RPMI8226 (cell line): Measurements from ENCODE around the gene DMD.
"Not testable (repeated sequence)": the region's sequence is repeated elsewhere in the genome, so short reads cannot be mapped to it uniquely, and the experiment has no call there.

ENCODE experiments used
- DNase-seq: peaks from one replicate; pipeline ENCODE4 v3.0.0-alpha.2; 2015

The DMD gene

GRCh38 chrX:33211356-33212260 lies at the start of gene DMD:
DMD (minus strand) TSS chrX:33211549; CDS start chrX:33211312, 237 bp downstream.
- no peak for DNase-seq

- DNase-seq: no peak
Observed at GRCh38 chrX:33252306-33252825, 41.0 kb upstream of the DMD start.

- no peak for DNase-seq
Observed at GRCh38 chrX:33218819-33219218, 7.5 kb upstream of the DMD start.

- no peak for DNase-seq
Observed at GRCh38 chrX:33210156-33210555, 1.2 kb downstream of the DMD start.

GRCh38 chrX:33207056-33207455 lies 4.3 kb downstream of the DMD start:
- DNase-seq: no peak

GRCh38 chrX:33205321-33205720 lies 6.0 kb downstream of the DMD start:
- DNase-seq: no peak

DNA sequence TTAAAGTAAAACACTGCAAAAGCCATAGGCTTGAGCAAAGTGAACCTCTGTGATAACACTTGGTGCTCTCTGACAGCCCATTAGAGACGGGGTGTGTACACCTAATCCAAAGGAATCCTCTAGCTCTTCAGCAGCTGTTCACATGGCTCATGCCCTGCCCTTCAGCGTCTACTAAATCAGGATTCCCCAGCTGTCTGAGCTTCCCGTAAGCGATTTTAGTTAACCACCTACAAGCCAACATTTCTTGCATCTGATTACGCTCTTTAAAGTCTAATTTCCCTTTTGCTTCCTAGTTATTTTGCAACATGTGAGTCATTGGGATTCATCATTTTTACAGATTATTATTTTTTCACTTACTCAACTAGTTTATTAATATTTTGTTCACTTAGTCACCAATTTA lies 6.5 kb downstream of the DMD start:
- no peak for DNase-seq

DNA sequence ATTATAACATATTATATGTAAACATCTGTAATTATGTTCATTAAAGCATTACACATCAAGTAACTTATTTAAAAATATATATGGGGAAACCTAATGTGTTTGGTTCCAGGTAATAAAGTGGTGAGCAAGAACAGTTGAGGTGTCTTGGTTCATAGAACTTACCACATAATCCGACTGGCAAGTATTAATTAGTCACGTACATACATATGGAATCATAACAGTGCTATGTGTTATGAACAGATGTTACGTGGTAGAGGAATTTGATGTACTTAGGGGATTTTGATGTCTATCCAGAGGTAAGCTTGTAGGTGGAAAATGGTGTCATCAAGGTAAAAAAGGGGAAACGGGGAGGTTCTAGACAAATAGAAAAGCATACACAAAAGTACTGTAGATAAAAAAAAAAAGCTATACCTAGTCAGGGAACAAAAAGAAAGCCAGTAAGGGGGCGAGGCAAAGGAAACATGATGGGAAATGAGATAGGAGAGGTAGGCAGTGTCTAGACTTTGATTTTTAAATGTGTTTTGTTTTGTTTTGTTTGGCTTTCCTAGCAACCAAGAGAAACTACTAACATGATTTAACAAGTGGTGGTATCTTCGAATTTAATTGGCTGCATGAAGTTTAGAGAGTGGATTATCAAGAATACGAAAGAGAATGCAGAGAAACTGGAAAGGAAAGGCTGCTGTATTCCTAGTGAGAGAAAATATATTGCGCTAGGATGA lies 12.6 kb downstream of the DMD start:
- DNase-seq: no peak

- no peak for DNase-seq
Observed at GRCh38 chrX:33195698-33196097, 15.7 kb downstream of the DMD start.

GRCh38 chrX:33194876-33195433 lies 16.4 kb downstream of the DMD start:
- DNase-seq: no peak

DNA sequence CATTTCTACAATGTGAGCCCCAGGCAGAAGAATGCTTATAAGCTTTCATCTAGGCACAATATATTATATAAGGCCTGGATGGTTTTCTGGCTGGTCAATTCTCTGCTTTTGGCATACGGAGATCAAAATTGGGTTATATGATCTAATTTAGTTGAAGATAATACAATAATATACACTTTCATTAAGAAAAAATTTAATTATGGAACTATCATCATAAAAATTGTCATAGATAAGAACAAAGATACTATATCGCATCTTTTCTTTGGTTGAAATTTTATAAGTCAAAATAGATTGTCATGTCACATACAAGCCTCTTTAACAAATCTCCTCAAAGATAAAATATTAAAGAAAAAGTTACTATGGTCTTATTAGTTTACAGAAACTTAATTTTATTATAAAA lies 17.1 kb downstream of the DMD start:
- no peak for DNase-seq

DNA sequence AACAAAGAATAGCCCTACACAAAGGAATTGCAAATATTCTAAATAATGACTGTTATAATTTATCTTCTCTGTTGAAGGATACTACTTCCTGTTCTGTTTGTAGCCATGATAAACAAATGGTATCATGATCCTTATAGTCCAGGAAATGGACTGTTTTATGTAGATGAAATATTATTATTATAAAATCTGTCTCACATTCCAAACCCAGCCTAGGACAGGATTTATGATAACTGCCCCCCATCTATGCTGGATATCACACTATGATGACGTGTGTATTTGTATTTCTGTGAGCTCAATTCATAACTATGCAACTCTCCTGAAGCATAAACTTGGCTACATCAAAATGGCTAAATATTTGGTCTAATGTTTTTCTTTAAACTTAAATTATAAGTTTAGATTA lies 21.3 kb downstream of the DMD start:
- no peak for DNase-seq

GRCh38 chrX:33188881-33189280 lies 22.5 kb downstream of the DMD start:
- DNase-seq: no peak

- no peak for DNase-seq
Observed at GRCh38 chrX:33188286-33188685, 23.1 kb downstream of the DMD start.

- DNase-seq: not testable (repeated sequence)
Observed at GRCh38 chrX:33184803-33185202, 26.5 kb downstream of the DMD start.

- DNase-seq: peak; percentile 87
Observed at GRCh38 chrX:33183361-33183760, 28.0 kb downstream of the DMD start.

- no peak for DNase-seq
Observed at GRCh38 chrX:33178690-33179089, 32.7 kb downstream of the DMD start.

GRCh38 chrX:33178218-33178617 lies 33.1 kb downstream of the DMD start:
- no peak for DNase-seq

GRCh38 chrX:33175201-33175600 lies 36.1 kb downstream of the DMD start:
- no peak for DNase-seq

- no peak for DNase-seq
Observed at GRCh38 chrX:33171041-33171440, 40.3 kb downstream of the DMD start.

- no peak for DNase-seq
Observed at GRCh38 chrX:33161829-33162228, 49.5 kb downstream of the DMD start.

DNA sequence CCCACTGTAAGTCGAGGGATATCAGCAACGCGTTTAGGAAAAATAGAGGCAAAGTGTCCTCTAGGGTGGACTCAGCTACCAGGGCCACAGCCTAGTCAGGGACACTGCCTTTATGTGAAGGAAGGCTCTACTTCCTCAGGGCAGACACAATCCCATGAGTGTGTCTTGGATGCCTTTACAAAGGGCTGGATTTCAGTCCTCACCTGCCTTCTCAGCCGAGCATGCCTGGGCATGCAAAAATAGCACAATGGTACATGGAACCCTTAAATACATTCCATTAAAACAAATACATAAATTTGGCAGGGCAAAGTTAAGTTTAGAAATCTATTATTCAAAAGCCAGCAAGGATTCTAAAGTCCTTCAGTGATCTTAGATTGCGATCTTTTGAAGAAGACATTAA lies 51.1 kb downstream of the DMD start:
- no peak for DNase-seq

DNA sequence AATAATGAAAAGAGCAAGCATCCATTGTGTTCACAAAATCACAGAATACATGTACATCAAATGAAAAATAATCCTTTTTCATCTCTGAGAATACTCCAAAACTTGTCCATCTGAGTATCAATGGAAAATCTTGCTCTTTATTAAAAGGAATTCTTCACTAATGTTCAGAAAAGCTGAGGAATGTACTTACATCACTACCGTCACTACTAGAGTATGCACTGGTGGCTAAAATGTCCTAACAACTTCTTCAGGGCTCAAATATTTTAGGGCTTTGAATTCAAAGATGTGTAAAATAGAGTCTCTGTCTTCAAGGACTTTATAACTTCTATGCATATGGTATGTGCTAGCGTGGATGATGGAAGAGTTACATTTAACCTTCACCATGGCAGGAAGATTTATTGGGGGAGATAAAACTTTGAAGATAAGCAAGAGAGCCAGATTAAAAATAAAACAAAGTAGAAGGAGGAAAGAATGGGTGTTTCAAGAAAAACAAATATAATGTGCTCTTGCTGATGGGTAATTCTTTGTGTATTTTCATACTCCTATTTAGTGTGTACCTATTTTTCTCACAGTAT lies 55.1 kb downstream of the DMD start:
- DNase-seq: no peak
